B cell (primary cell): ENCODE results near the gene ZMYND15.

Source experiments
- EZH2 ChIP-seq: IDR thresholded peaks from 2 replicates; pipeline ENCODE4 v1.6.1; 2012; ENCODE audit warnings: borderline replicate concordance, low read depth, mild to moderate bottlenecking, moderate library complexity, low read length; ENCODE audit not compliant: insufficient read depth, poor library complexity, severe bottlenecking
- TF ChIP-seq, protein P1 (sequence below): fragments of 200-600 bp; IDR thresholded peaks from one replicate; pipeline ENCODE4 v1.8.0; 2022; ENCODE audit warnings: antibody characterized with exemption, mild to moderate bottlenecking

DNA sequence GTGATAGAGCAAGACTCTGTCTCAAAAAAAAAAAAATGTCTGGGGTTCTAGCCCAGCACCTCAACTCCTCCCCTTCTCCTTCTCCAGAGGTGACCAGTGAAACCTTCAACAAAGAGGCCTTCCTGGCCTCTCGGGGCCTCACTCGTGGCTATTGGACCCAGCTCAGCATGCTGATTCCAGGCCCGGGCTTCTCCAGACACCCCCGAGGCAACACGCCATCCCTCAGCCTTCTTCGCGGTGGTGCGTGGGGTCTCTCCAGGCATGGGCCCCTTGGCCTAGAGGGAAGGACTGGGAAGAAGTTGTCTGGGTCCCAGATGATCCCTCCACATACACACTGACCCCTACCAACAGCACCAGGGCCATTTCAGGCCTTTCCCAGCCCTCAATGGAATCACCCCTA, 3.6 kb downstream of the ZMYND15 start:
- no peak for TF ChIP-seq EZH2
- TF ChIP-seq, protein P1, sequence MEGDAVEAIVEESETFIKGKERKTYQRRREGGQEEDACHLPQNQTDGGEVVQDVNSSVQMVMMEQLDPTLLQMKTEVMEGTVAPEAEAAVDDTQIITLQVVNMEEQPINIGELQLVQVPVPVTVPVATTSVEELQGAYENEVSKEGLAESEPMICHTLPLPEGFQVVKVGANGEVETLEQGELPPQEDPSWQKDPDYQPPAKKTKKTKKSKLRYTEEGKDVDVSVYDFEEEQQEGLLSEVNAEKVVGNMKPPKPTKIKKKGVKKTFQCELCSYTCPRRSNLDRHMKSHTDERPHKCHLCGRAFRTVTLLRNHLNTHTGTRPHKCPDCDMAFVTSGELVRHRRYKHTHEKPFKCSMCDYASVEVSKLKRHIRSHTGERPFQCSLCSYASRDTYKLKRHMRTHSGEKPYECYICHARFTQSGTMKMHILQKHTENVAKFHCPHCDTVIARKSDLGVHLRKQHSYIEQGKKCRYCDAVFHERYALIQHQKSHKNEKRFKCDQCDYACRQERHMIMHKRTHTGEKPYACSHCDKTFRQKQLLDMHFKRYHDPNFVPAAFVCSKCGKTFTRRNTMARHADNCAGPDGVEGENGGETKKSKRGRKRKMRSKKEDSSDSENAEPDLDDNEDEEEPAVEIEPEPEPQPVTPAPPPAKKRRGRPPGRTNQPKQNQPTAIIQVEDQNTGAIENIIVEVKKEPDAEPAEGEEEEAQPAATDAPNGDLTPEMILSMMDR: no peak
